Heart left ventricle (tissue), 16 donors: Measurements from ENCODE around the gene RABGAP1. TPM values are rescaled to one million over a fixed set of nuclear protein-coding genes. Genes with fewer than 3 reads are reported as not detected.

Experiments
- ATAC-seq, 4 donors: fragments of 200-7000 bp; cut with Tn5 transposase; one replicate each; pipeline ENCODE4 v1.9.1; 2020 to 2022; ENCODE audit warnings: moderate library complexity in 4 of 4, mild to moderate bottlenecking in 3 of 4, moderate number of reproducible peaks in 1 of 4
- DNase-seq, 5 donors: peaks; one replicate each; pipeline ENCODE4 v3.0.0-alpha.2; 2020
- H3K27ac ChIP-seq, 12 donors: fragments of 200-600 bp; sonication (generic) in 4 of 12; one replicate each; pipeline versions ENCODE4 v1.5.0 to v1.8.0; 2016 to 2022; ENCODE audit warnings: mild to moderate bottlenecking in 2 of 12
- H3K27me3 ChIP-seq, 9 donors: fragments of 200-600 bp; sonication (generic) in 2 of 9; one replicate each; pipeline versions ENCODE4 v1.5.1 to v1.8.0; 2016 to 2022; ENCODE audit warnings: mild to moderate bottlenecking in 3 of 9
- H3K36me3 ChIP-seq, 9 donors: fragments of 200-600 bp; sonication (generic) in 2 of 9; one replicate each; pipeline versions ENCODE4 v1.5.0 to v1.8.0; 2018 to 2022; ENCODE audit warnings: mild to moderate bottlenecking in 2 of 9
- H3K4me1 ChIP-seq, 12 donors: fragments of 200-600 bp; sonication (generic) in 4 of 12; one replicate each; pipeline versions ENCODE4 v1.5.0 to v1.8.0; 2016 to 2022; ENCODE audit warnings: mild to moderate bottlenecking in 3 of 12
- H3K4me3 ChIP-seq, 12 donors: fragments of 200-600 bp; sonication (generic) in 4 of 12; one replicate each; pipeline versions ENCODE4 v1.5.0 to v1.8.0; 2017 to 2022; ENCODE audit warnings: mild to moderate bottlenecking in 9 of 12, moderate library complexity in 4 of 12
- H3K9me3 ChIP-seq, 12 donors: fragments of 200-600 bp; sonication (generic) in 4 of 12; one replicate each; pipeline versions ENCODE4 v1.5.0 to v1.8.0; 2016 to 2022; ENCODE audit warnings: mild to moderate bottlenecking in 1 of 12
- CTCF ChIP-seq, 12 donors: fragments of 200-600 bp; sonication (generic) in 4 of 12; IDR thresholded peaks; one replicate each; pipeline versions ENCODE4 v1.5.0 to v1.8.0; 2018 to 2022; ENCODE audit warnings: antibody characterized with exemption in 12 of 12, mild to moderate bottlenecking in 5 of 12
- POLR2A ChIP-seq, 2 donors: fragments of 450-650 bp; IDR thresholded peaks; one replicate each; pipeline ENCODE4 v1.6.1; 2017; ENCODE audit warnings: antibody characterized with exemption in 2 of 2, mild to moderate bottlenecking in 2 of 2, moderate library complexity in 2 of 2
- WGBS, 4 donors: extraction: QIAGEN DNeasy Blood & Tissue Kit in 2 of 4; methylation state at CpG; one replicate each; pipeline versions ENCODE4 v1.1.5 to v1.1.7; 2013 to 2018; 5-methylcytosine and 5-hydroxymethylcytosine counted together
- intact Hi-C, 10 donors: fragments of 100-400 bp; cut with DNase I; formaldehyde crosslinking; loops; one replicate each; pipeline versions ENCODE4 v1.11.1 to v1.14.2; 2022
- polyA plus RNA-seq, 2 donors: library from polyadenylated mRNA; stranded (reverse); fragments of 200-250 nt; gene quantifications; one replicate each; pipeline ENCODE4 v1.2.3, GENCODE V29; 2013
- total RNA-seq, 9 donors: library from RNA; depleted of rRNA in 2 of 9; stranded (reverse); fragments of >200 nt in 2 of 9; fragmentation: NEBNext Ultra II Directional in 3 of 9; extraction: Animal tissue kit (Norgen Biotek cat#: 25700) in 3 of 9; gene quantifications; one replicate each; pipeline versions ENCODE4 v1.1.0 to v1.2.4, GENCODE V29; 2016 to 2023
- donor health status: ischemic (EF 13 %, LVEDD 7.1; RV severe dilation, severe dysfunction).
- donor health status: healthy with polysubstance abuse.
- donor health status: DM: no; HTN: yes; CAD: no.
- donor health status: DM: no; HTN: no; CAD: no.
- donor health status: ischemic (EF 25% LVEDD 6.9; RV normal size, moderate dysfunction).
- donor health status: ischemic (EF 25% LVEDD 5.7; RV mildly dilated, moderate dysfunction).
- donor health status: healthy.
- donor health status: DM: yes; HTN: yes; CAD: no.
- donor health status: ischemic (EF 35%, LVEDD 5.7; RV mildly dilated, moderate dysfunction).
- donor health status: nonischemic (EF 11% LVEDD 7.7; RV severe dilation, severe dysfunction).
- donor health status: DM: yes; HTN: yes; CAD: no.
- donor health status: PGD.
- donor health status: ischemic (EF 29% LVEDD 5.4; RV normal size, mild dysfunction).
- donor health status: nonischemic (EF 23%, LVEDD 6.1; RV moderate dilation, normal function).

Gene RABGAP1
- total and polyA plus RNA-seq, 11 donors: 11.8 to 62.2 (median 43.3) TPM

GRCh38 chr9:123091459-123091858 is 150.6 kb downstream of the RABGAP1 start:
- Histone ChIP-seq H3K4me3 (no peak overlapping the region), H3K4me1 (peaks cover 0 to 7% (median 0%) of the 10 kb centered on the region in 12 donors), H3K27me3 (no peaks in the 10 kb centered on the region), H3K9me3 (no peaks in the 10 kb centered on the region), H3K36me3 (peaks cover 0 to 96% (median 83%) of the 10 kb centered on the region in 9 donors), H3K27ac (no peak overlapping the region)
- WGBS, 4 donors: 90 to 95% (median 93%) methylated on average over 2 of the region's 2 CpGs
- TF ChIP-seq POLR2A (IDR thresholded peaks at IDR 0.05): no peak
- no peak for ATAC-seq
- DNase-seq: no peak
- intact Hi-C loops: loop anchor here in 1 of 10 donors (10.0 kb wide), 2 partner anchors 63 to 133 kb away; no protein-coding TSS in a partner anchor

GRCh38 chr9:123093141-123093540 is 152.3 kb downstream of the RABGAP1 start:
- Histone ChIP-seq H3K36me3 (peaks cover 0 to 98% (median 93%) of the 10 kb centered on the region in 9 donors), H3K4me3 (no peak overlapping the region), H3K27ac (no peak overlapping the region), H3K27me3 (no peaks in the 10 kb centered on the region), H3K9me3 (no peaks in the 10 kb centered on the region), H3K4me1 (peaks cover 0 to 7% (median 0%) of the 10 kb centered on the region in 12 donors)
- ATAC-seq (no peak), DNase-seq (no peak)
- TF ChIP-seq POLR2A (IDR thresholded peaks at IDR 0.05) (no peak), CTCF (IDR thresholded peaks at IDR 0.05) (no peak)
- 60 to 65% (median 64%) methylated on average over 3 of the region's 3 CpGs for WGBS, 4 donors
- intact Hi-C loops: loop anchor here in 1 of 10 donors (10.0 kb wide), 2 partner anchors 62 to 132 kb away; no protein-coding TSS in a partner anchor

GRCh38 chr9:123096987-123097386 is 156.2 kb downstream of the RABGAP1 start:
- Histone ChIP-seq H3K4me3 (no peak overlapping the region), H3K27ac (no peak overlapping the region), H3K9me3 (no peaks in the 10 kb centered on the region), H3K27me3 (no peaks in the 10 kb centered on the region), H3K4me1 (peaks cover 0 to 2% (median 0%) of the 10 kb centered on the region in 12 donors), H3K36me3 (peaks cover 0 to 99% (median 94%) of the 10 kb centered on the region in 9 donors)
- WGBS, 4 donors: 54 to 91% (median 67%) methylated on average over 3 of the region's 3 CpGs
- intact Hi-C loops: loop anchor here in 1 of 10 donors (10.0 kb wide), 2 partner anchors 58 to 128 kb away; no protein-coding TSS in a partner anchor
- no peak for ATAC-seq
- DNase-seq: no peak
- TF ChIP-seq CTCF (IDR thresholded peaks at IDR 0.05): no peak
- TF ChIP-seq POLR2A (IDR thresholded peaks at IDR 0.05): no peak

- TF ChIP-seq CTCF (IDR thresholded peaks at IDR 0.05) (no peak), POLR2A (IDR thresholded peaks at IDR 0.05) (no peak)
- ATAC-seq: no peak
- no peaks in the 10 kb centered on the region for H3K9me3 ChIP-seq
- intact Hi-C loops: loop anchor here in 1 of 10 donors (10.0 kb wide), 2 partner anchors 57 to 127 kb away; no protein-coding TSS in a partner anchor
- no peak overlapping the region for H3K27ac ChIP-seq
- 89 to 96% (median 93%) methylated on average over 3 of the region's 3 CpGs for WGBS, 4 donors
- DNase-seq: no peak
- H3K36me3 ChIP-seq: peaks cover 0 to 99% (median 94%) of the 10 kb centered on the region in 9 donors
- H3K27me3 ChIP-seq: no peaks in the 10 kb centered on the region
- peaks cover 0 to 3% (median 0%) of the 10 kb centered on the region in 12 donors for H3K4me1 ChIP-seq
- no peak overlapping the region for H3K4me3 ChIP-seq
Observed at GRCh38 chr9:123097430-123098095, 156.7 kb downstream of the RABGAP1 start.
